CD14-positive monocyte (primary cell): ENCODE measurements around the gene NELL1. TPM values are rescaled to one million over a fixed set of nuclear protein-coding genes. Genes with fewer than 3 reads are reported as not detected.
A peak's percentile ranks its signal among the peaks of the same experiment; 100 is the strongest.

Experiments used
- DNase-seq, 3 donors: peaks; one replicate each; pipeline ENCODE4 v3.0.0-alpha.2; 2011 to 2022
- H2AFZ ChIP-seq: 2 replicates; pipeline ENCODE4 v1.6.0; 2012; ENCODE audit warnings: mild to moderate bottlenecking, low read depth, low read length, inconsistent platforms; ENCODE audit not compliant: insufficient read depth, poor library complexity, severe bottlenecking
- H3K27ac ChIP-seq, 2 donors: 1 replicate in 1 of 2; 2 replicates in 1 of 2; pipeline ENCODE4 v1.5.1; 2012 to 2013; ENCODE audit warnings: low read length in 2 of 2, control low read depth in 1 of 2, inconsistent platforms in 1 of 2, low read depth in 1 of 2, mild to moderate bottlenecking in 1 of 2
- H3K27me3 ChIP-seq, 2 donors: one replicate each; pipeline versions ENCODE4 v1.6.0 to v1.6.1; 2011 to 2013; ENCODE audit warnings: low read length in 2 of 2; ENCODE audit not compliant: control insufficient read depth in 2 of 2, insufficient read depth in 2 of 2
- H3K36me3 ChIP-seq, 2 donors: replicated peaks in 1 of 2; 1 replicate in 1 of 2; 2 replicates in 1 of 2; pipeline versions ENCODE4 v1.5.1 to v1.6.1; 2012 to 2013; ENCODE audit warnings: low read length in 2 of 2, control low read depth in 1 of 2, inconsistent platforms in 1 of 2, mild to moderate bottlenecking in 1 of 2; ENCODE audit not compliant: insufficient read depth in 2 of 2, control insufficient read depth in 1 of 2
- H3K4me1 ChIP-seq, 2 donors: 1 replicate in 1 of 2; 2 replicates in 1 of 2; pipeline versions ENCODE4 v1.5.1 to v1.6.1; 2012 to 2013; ENCODE audit warnings: low read length in 2 of 2, control low read depth in 1 of 2, inconsistent platforms in 1 of 2, mild to moderate bottlenecking in 1 of 2, moderate library complexity in 1 of 2; ENCODE audit not compliant: insufficient read depth in 2 of 2, control insufficient read depth in 1 of 2
- H3K4me2 ChIP-seq: replicated peaks from 2 replicates; pipeline ENCODE3; 2012; ENCODE audit warnings: low read length, moderate library complexity, mild to moderate bottlenecking; ENCODE audit not compliant: poor library complexity, severe bottlenecking; ENCODE audit errors: extremely low read depth
- H3K4me3 ChIP-seq, 3 experiments: fragments of 200-600 bp in 1 of 3; sonication (generic) in 1 of 3; replicated peaks in 1 of 3; 1 replicate in 2 of 3; 2 replicates in 1 of 3; pipeline ENCODE4 v1.5.1; 2011 to 2013; ENCODE audit warnings: low read length in 3 of 3, mild to moderate bottlenecking in 3 of 3, control low read depth in 2 of 3, low read depth in 2 of 3, inconsistent platforms in 1 of 3, moderate library complexity in 1 of 3
- H3K79me2 ChIP-seq: 2 replicates; pipeline ENCODE4 v1.6.0; 2012; ENCODE audit warnings: mild to moderate bottlenecking, control low read depth, inconsistent platforms, low read length, moderate library complexity; ENCODE audit not compliant: insufficient read depth
- H3K9ac ChIP-seq: 2 replicates; pipeline ENCODE4 v1.6.0; 2017; ENCODE audit warnings: low read length, mild to moderate bottlenecking; ENCODE audit not compliant: insufficient read depth, poor library complexity, severe bottlenecking
- H3K9me3 ChIP-seq, 2 donors: replicated peaks in 1 of 2; 1 replicate in 1 of 2; 2 replicates in 1 of 2; pipeline versions ENCODE4 v1.5.1 to v1.6.1; 2012 to 2013; ENCODE audit warnings: low read length in 2 of 2, control low read depth in 1 of 2; ENCODE audit not compliant: control insufficient read depth in 1 of 2, insufficient read depth in 1 of 2
- H4K20me1 ChIP-seq: 2 replicates; pipeline ENCODE4 v1.6.0; 2012; ENCODE audit warnings: mild to moderate bottlenecking, low read length, control low read depth, moderate library complexity; ENCODE audit not compliant: insufficient read depth
- H3K27ac Mint-ChIP-seq, 7 donors: one replicate each; pipeline ENCODE4 v1.8.0; 2020; ENCODE audit warnings: mild to moderate bottlenecking in 7 of 7, mixed read lengths in 7 of 7, moderate library complexity in 6 of 7, inconsistent platforms in 2 of 7
- H3K27me3 Mint-ChIP-seq, 3 donors: one replicate each; pipeline ENCODE4 v1.8.0; 2021 to 2022; ENCODE audit warnings: low read depth in 3 of 3, mild to moderate bottlenecking in 3 of 3, mixed read lengths in 3 of 3, moderate library complexity in 3 of 3, inconsistent platforms in 1 of 3
- H3K36me3 Mint-ChIP-seq, 2 donors: one replicate each; pipeline ENCODE4 v1.8.0; 2020; ENCODE audit warnings: mixed read lengths in 2 of 2, inconsistent platforms in 1 of 2, mild to moderate bottlenecking in 1 of 2
- H3K4me1 Mint-ChIP-seq: one replicate; pipeline ENCODE4 v1.8.0; 2020; ENCODE audit warnings: mild to moderate bottlenecking, mixed read lengths
- H3K4me3 Mint-ChIP-seq, 2 donors: one replicate each; pipeline ENCODE4 v1.8.0; 2020; ENCODE audit warnings: mild to moderate bottlenecking in 2 of 2, mixed read lengths in 2 of 2, moderate library complexity in 1 of 2
- H3K9me3 Mint-ChIP-seq, 7 donors: one replicate each; pipeline ENCODE4 v1.8.0; 2020 to 2022; ENCODE audit warnings: mixed read lengths in 7 of 7, mild to moderate bottlenecking in 6 of 7, moderate library complexity in 6 of 7, inconsistent platforms in 2 of 7
- WGBS: methylation state at CpG from one replicate; pipeline ENCODE4 v1.1.5; 2013; ENCODE audit warnings: missing lambda C conversion rate; ENCODE audit not compliant: insufficient coverage; 5-methylcytosine and 5-hydroxymethylcytosine counted together
- intact Hi-C, 2 donors: fragments of 100-400 bp; cut with micrococcal nuclease; formaldehyde crosslinking; loops; one replicate each; pipeline versions ENCODE4 v1.15.0 to v1.15.1; 2023
- polyA plus RNA-seq, 3 donors: library from polyadenylated mRNA; depleted of rRNA in 1 of 3; unstranded in 2 of 3; stranded (reverse) in 1 of 3; fragments of 300-500 nt in 2 of 3; fragments of >200 nt in 1 of 3; fragmentation: Illumina TruSeq in 2 of 3; gene quantifications; 1 replicate in 2 of 3; 2 replicates in 1 of 3; pipeline ENCODE4 v1.2.3, GENCODE V29; 2012 to 2021
- TF ChIP-seq, protein P1 (sequence below): fragments of 200-600 bp; IDR thresholded peaks from one replicate; pipeline ENCODE4 v1.8.0; 2022; ENCODE audit warnings: antibody characterized with exemption, mild to moderate bottlenecking

The NELL1 gene
- polyA plus RNA-seq, 3 donors, result not detected

DNA sequence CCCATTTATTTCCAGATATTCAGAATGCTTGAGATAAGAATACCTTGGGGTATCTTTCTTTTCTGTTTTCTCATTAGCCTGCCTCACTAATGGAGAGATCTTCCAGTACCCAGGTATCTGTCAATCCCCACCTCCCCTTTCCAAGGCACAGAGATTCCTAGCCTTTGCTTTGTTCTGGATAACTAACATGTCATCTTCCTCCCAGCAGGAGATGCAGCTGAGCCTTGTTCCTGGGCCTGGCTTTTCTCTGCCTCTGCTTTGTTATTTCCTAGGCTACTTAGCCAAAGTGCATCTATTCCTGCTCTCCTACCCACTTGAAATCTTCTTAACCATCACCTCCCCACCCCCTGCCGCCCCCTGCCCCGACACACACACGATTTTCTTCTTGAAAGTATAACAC lies 297.1 kb downstream of the NELL1 start:
- Histone ChIP-seq H2AFZ (no peak overlapping the region), H3K4me3 (no peak overlapping the region), H3K27ac (no peak overlapping the region), H3K4me1 (no peaks in the 10 kb centered on the region), H3K4me2 (no peak overlapping the region), H4K20me1 (no peaks in the 10 kb centered on the region), H3K9ac (no peak overlapping the region), H3K27me3 (no peaks in the 10 kb centered on the region), H3K36me3 (no peaks in the 10 kb centered on the region), H3K79me2 (no peaks in the 10 kb centered on the region), H3K9me3 (no peaks in the 10 kb centered on the region)
- H3K27me3 Mint-ChIP-seq, result no peaks in the 10 kb centered on the region
- H3K4me3 Mint-ChIP-seq, result no peak overlapping the region
- no CpG with 5 or more reads among the region's 3 CpGs for WGBS
- intact Hi-C loops, result no loop called here
- peaks cover 0 to 3% (median 0%) of the 10 kb centered on the region in 7 donors for H3K9me3 Mint-ChIP-seq
- peak overlapping the region in 1 of 7 donors; percentile 45 for H3K27ac Mint-ChIP-seq
- H3K4me1 Mint-ChIP-seq, result no peaks in the 10 kb centered on the region
- TF ChIP-seq, protein P1, sequence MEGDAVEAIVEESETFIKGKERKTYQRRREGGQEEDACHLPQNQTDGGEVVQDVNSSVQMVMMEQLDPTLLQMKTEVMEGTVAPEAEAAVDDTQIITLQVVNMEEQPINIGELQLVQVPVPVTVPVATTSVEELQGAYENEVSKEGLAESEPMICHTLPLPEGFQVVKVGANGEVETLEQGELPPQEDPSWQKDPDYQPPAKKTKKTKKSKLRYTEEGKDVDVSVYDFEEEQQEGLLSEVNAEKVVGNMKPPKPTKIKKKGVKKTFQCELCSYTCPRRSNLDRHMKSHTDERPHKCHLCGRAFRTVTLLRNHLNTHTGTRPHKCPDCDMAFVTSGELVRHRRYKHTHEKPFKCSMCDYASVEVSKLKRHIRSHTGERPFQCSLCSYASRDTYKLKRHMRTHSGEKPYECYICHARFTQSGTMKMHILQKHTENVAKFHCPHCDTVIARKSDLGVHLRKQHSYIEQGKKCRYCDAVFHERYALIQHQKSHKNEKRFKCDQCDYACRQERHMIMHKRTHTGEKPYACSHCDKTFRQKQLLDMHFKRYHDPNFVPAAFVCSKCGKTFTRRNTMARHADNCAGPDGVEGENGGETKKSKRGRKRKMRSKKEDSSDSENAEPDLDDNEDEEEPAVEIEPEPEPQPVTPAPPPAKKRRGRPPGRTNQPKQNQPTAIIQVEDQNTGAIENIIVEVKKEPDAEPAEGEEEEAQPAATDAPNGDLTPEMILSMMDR, result no peak
- H3K36me3 Mint-ChIP-seq, result no peaks in the 10 kb centered on the region
- DNase-seq, result no peak

DNA sequence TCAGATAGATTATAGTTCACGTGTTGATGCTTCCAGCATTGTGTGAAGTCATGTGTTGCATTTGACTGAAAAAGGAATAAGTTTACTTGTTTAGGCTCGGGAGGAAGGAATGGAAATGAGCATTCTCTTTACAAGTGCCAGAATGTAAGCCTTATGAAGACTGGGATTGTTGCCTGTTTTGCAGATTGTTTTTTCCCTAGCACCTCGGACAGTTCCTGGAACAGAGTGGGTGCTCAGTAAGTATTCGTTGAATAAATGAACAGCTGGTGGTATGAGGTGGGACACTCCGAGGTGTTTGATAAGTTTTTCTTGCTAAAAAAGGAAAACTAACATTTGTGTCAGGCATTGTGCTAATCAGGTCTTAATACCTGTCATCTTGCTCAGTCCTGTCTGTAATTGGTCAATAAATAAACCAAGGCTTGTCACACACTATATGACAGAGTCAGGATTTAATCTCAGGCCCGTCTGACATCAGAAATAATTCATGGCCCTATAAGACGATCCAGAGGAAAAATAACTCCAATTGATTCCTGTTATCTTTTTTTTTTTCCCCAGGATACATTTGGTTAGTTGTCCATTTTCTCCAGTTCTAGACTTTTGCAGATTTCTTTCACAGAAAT lies 304.7 kb downstream of the NELL1 start:
- H3K27me3 Mint-ChIP-seq, result peaks cover 0 to 3% (median 2%) of the 10 kb centered on the region in 3 donors
- no peaks in the 10 kb centered on the region for H3K4me1 ChIP-seq
- H2AFZ ChIP-seq, result no peak overlapping the region
- intact Hi-C loops, result no loop called here
- no peaks in the 10 kb centered on the region for H3K36me3 ChIP-seq
- no peaks in the 10 kb centered on the region for H3K27me3 ChIP-seq
- WGBS, result 76% methylated on average over 5 of the region's 7 CpGs
- no peaks in the 10 kb centered on the region for H3K79me2 ChIP-seq
- TF ChIP-seq, protein P1, result no peak
- H3K4me2 ChIP-seq, result no peak overlapping the region
- H3K4me3 Mint-ChIP-seq, result no peak overlapping the region
- no peak overlapping the region for H3K9ac ChIP-seq
- no peak overlapping the region for H3K27ac Mint-ChIP-seq
- no peaks in the 10 kb centered on the region for H4K20me1 ChIP-seq
- no peaks in the 10 kb centered on the region for H3K9me3 ChIP-seq
- H3K4me3 ChIP-seq, result no peak overlapping the region
- no peaks in the 10 kb centered on the region for H3K36me3 Mint-ChIP-seq
- H3K4me1 Mint-ChIP-seq, result no peaks in the 10 kb centered on the region
- no peak overlapping the region for H3K27ac ChIP-seq
- H3K9me3 Mint-ChIP-seq, result peaks cover 0 to 6% (median 0%) of the 10 kb centered on the region in 7 donors
- no peak for DNase-seq
